ENCODE measurements around the gene PDE6B. TPM values are rescaled to one million over a fixed set of nuclear protein-coding genes. Genes with fewer than 3 reads are reported as not detected.

The PDE6B gene
- total RNA-seq, 5 donors from 2014 or later (not counting 1 experiment from before 2014, with no cell fraction given) = 14.2 to 21.7 (median 19.8) TPM

- no peak overlapping the region for H3K27ac Mint-ChIP-seq
These were observed 2.2 kb downstream of the PDE6B start for GRCh38 chr4:627347-628125.

DNA sequence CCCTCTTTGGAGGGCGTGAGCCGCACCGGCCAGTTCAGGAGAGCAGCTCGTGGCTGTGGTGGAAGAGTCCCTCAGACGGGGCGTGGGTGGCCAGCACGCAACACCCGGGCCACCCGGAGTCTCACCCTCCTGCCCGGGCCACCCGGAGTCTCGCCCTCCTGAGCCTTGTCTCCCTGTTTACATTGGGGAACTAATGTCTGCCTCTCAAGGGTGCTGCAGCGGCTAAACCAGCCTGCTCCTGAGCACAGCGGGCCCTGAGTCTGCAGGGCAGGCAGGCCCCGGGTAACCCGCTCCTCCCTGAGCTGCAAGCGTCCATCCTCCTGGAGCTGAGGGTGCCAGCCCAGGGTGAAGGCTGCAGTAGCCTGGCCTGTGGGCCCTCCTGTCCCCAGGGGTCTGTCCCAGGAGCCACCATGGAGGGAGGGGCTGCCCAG lies 3.0 kb downstream of the PDE6B start:
- H3K36me3 Mint-ChIP-seq = no peaks in the 10 kb centered on the region
- ATAC-seq (replicated peaks in 1 of 4) = no peak
- Histone ChIP-seq H3K9me3 (no peaks in the 10 kb centered on the region), H3K27me3 (replicated peaks in 1 of 2; ENCODE audit: control insufficient read depth in 2 of 2, extremely low read depth in 1 of 2, insufficient read depth in 2 of 2, low read length in 1 of 2) (peaks cover 0 to 53% of the 10 kb centered on the region in 2 experiments), H3K36me3 (ENCODE audit: control insufficient read depth in 2 of 2, extremely low read depth in 1 of 2, insufficient read depth in 1 of 2, low read length in 1 of 2) (no peaks in the 10 kb centered on the region), H3K4me3 (ENCODE audit: control insufficient read depth in 1 of 2, extremely low read depth in 1 of 2, low read length in 1 of 2) (no peak overlapping the region), H3K4me1 (ENCODE audit: control insufficient read depth in 1 of 2, extremely low read depth in 1 of 2, insufficient read depth in 2 of 2, low read length in 2 of 2) (no peaks in the 10 kb centered on the region), H3K27ac (ENCODE audit: low read length) (no peak overlapping the region)
- no peaks in the 10 kb centered on the region for H3K4me1 Mint-ChIP-seq
- no peak overlapping the region for H3K27ac Mint-ChIP-seq
- POLR2A ChIA-PET = no interaction called here
- no peak for DNase-seq
- WGBS (ENCODE audit: insufficient coverage) = 89% methylated on average over 17 of the region's 17 CpGs
- H3K9me3 Mint-ChIP-seq = peaks cover 3 to 12% (median 9%) of the 10 kb centered on the region in 3 donors
- H3K27me3 Mint-ChIP-seq = peaks cover 5 to 13% of the 10 kb centered on the region in 2 donors
- CTCF ChIA-PET = no interaction called here
- no peak overlapping the region for H3K4me3 Mint-ChIP-seq

More at GRCh38 chr4:627347-628125, 2.2 kb downstream of the PDE6B start:
- Mint-ChIP-seq H3K9me3 (peaks cover 3 to 12% (median 9%) of the 10 kb centered on the region in 3 donors), H3K36me3 (no peaks in the 10 kb centered on the region), H3K4me3 (no peak overlapping the region), H3K4me1 (no peaks in the 10 kb centered on the region), H3K27me3 (peaks cover 5 to 17% of the 10 kb centered on the region in 2 donors)
- POLR2A ChIA-PET = no interaction called here
- Histone ChIP-seq H3K4me1 (ENCODE audit: control insufficient read depth in 1 of 2, extremely low read depth in 1 of 2, insufficient read depth in 2 of 2, low read length in 2 of 2) (no peaks in the 10 kb centered on the region), H3K4me3 (ENCODE audit: control insufficient read depth in 1 of 2, extremely low read depth in 1 of 2, low read length in 1 of 2) (no peak overlapping the region), H3K27me3 (replicated peaks in 1 of 2; ENCODE audit: control insufficient read depth in 2 of 2, extremely low read depth in 1 of 2, insufficient read depth in 2 of 2, low read length in 1 of 2) (peaks cover 0 to 53% of the 10 kb centered on the region in 2 experiments), H3K36me3 (ENCODE audit: control insufficient read depth in 2 of 2, extremely low read depth in 1 of 2, insufficient read depth in 1 of 2, low read length in 1 of 2) (no peaks in the 10 kb centered on the region), H3K27ac (ENCODE audit: low read length) (no peak overlapping the region), H3K9me3 (no peaks in the 10 kb centered on the region)
- CTCF ChIA-PET = no interaction called here
- DNase-seq (no peak), ATAC-seq (replicated peaks in 1 of 4) (no peak)
- WGBS (ENCODE audit: insufficient coverage) = 81% methylated on average over 10 of the region's 15 CpGs

DNA sequence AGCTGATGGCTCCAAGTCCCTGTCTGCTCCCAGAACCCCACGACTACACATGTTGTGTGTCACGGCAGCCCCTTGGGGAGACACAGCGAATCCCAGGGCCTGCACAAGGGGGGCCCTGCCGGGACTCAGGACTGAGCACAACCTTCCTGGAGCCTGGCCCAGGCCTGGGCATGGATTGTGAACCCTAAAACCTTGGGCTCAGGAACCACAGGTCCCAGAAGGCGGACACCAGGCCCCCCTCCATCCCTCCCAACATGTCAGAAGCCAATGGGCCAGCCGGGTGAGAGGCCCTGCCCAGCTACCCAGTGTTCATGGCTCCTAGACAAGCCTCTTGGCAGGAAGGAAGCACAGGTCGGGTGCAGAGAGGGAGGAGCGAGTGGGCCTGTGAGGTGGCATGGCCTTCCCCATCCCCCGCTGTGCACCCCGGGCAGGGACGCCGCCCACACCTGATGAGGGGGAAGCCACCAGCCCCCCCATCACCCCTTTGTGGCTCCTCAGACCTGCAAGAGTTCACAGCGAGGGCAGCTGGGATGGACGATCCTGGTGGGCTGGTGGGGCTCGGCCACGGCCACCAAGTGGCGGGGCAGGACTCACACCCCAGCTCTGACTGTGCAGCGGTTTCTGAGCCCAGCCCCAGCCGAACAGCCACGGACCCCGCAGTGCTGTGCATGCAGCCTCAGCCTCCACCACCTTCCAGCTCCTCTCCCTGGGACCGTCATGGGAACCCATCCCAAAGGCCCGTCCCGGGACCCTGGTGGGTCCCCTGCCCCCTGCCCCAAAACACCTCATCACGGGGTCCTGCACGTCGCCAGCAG lies 3.7 kb downstream of the PDE6B start:
- H3K4me1 Mint-ChIP-seq = no peaks in the 10 kb centered on the region
- Histone ChIP-seq H3K36me3 (ENCODE audit: control insufficient read depth in 2 of 2, extremely low read depth in 1 of 2, insufficient read depth in 1 of 2, low read length in 1 of 2) (no peaks in the 10 kb centered on the region), H3K27ac (ENCODE audit: low read length) (no peak overlapping the region), H3K27me3 (replicated peaks in 1 of 2; ENCODE audit: control insufficient read depth in 2 of 2, extremely low read depth in 1 of 2, insufficient read depth in 2 of 2, low read length in 1 of 2) (peaks cover 0 to 52% of the 10 kb centered on the region in 2 experiments), H3K9me3 (no peaks in the 10 kb centered on the region), H3K4me3 (ENCODE audit: control insufficient read depth in 1 of 2, extremely low read depth in 1 of 2, low read length in 1 of 2) (no peak overlapping the region), H3K4me1 (ENCODE audit: control insufficient read depth in 1 of 2, extremely low read depth in 1 of 2, insufficient read depth in 2 of 2, low read length in 2 of 2) (no peaks in the 10 kb centered on the region)
- peaks cover 5 to 13% of the 10 kb centered on the region in 2 donors for H3K27me3 Mint-ChIP-seq
- no peaks in the 10 kb centered on the region for H3K36me3 Mint-ChIP-seq
- ATAC-seq (replicated peaks in 1 of 4) (no peak), DNase-seq (no peak)
- H3K9me3 Mint-ChIP-seq = peaks cover 3 to 12% (median 9%) of the 10 kb centered on the region in 3 donors
- no peak overlapping the region for H3K4me3 Mint-ChIP-seq
- ChIA-PET POLR2A (no interaction called here), CTCF (no interaction called here)
- H3K27ac Mint-ChIP-seq = no peak overlapping the region
- WGBS (ENCODE audit: insufficient coverage) = 86% methylated on average over 21 of the region's 27 CpGs

DNA sequence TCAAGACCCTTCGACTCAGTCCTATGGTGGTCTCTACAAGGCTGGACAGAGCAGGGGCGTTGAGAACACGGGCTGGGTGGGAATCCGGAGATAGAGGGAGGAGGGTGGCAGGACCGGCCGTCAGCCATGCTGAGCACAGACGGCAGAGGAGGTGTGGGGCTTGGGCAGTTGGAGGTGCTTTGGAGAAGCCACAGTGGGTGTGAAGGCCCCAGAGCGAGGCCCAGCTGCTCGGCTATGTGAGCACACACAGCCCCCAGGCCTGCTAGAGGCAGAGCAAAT lies 4.2 kb downstream of the PDE6B start:
- H3K4me1 Mint-ChIP-seq = no peaks in the 10 kb centered on the region
- DNase-seq = no peak
- Histone ChIP-seq H3K27ac (ENCODE audit: low read length) (no peak overlapping the region), H3K27me3 (replicated peaks in 1 of 2; ENCODE audit: control insufficient read depth in 2 of 2, extremely low read depth in 1 of 2, insufficient read depth in 2 of 2, low read length in 1 of 2) (peaks cover 0 to 49% of the 10 kb centered on the region in 2 experiments), H3K36me3 (ENCODE audit: control insufficient read depth in 2 of 2, extremely low read depth in 1 of 2, insufficient read depth in 1 of 2, low read length in 1 of 2) (no peaks in the 10 kb centered on the region), H3K9me3 (no peaks in the 10 kb centered on the region), H3K4me3 (ENCODE audit: control insufficient read depth in 1 of 2, extremely low read depth in 1 of 2, low read length in 1 of 2) (no peak overlapping the region), H3K4me1 (ENCODE audit: control insufficient read depth in 1 of 2, extremely low read depth in 1 of 2, insufficient read depth in 2 of 2, low read length in 2 of 2) (no peaks in the 10 kb centered on the region)
- H3K9me3 Mint-ChIP-seq = peaks cover 3 to 12% (median 9%) of the 10 kb centered on the region in 3 donors
- WGBS (ENCODE audit: insufficient coverage) = 91% methylated on average over 8 of the region's 9 CpGs
- H3K4me3 Mint-ChIP-seq = no peak overlapping the region
- no peak for ATAC-seq (replicated peaks in 1 of 4)
- ChIA-PET POLR2A (no interaction called here), CTCF (no interaction called here)
- no peak overlapping the region for H3K27ac Mint-ChIP-seq
- no peaks in the 10 kb centered on the region for H3K36me3 Mint-ChIP-seq
- peaks cover under 1 to 10% of the 10 kb centered on the region in 2 donors for H3K27me3 Mint-ChIP-seq

DNA sequence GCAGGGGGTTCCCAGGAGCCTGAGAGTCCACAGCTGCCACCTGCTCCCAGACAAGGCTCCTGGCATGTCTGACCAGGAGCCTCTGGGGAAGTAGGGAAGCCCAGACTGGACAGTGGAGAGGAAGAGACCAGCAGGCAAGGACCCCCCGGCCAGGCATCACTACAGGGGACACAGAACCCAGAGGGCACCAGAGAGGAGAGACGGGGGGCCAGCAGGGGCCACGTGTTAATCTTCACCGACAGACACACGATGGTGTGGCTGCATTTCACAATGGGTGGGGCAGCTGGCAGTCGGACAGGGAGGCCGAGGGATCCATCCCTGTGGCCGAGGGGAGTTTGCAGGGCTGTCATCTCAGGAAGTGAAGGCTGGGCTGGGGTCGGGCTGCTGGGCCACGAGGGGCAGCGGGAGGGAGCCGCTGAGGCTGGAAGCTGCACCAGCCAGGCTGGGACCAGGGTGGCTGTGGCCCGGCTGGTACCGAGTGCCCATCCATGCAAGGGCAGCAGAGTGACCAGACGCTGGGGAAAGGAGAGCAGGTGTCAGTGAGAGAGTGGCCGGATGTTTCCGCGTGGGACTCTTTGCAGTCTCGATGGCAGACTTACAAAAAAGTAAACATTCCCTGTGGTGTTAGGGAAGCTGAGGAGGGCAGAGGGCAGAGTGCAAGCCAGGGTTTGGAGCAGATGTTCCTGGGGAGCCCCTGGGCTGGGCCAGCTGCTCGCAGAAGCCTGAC lies 4.7 kb downstream of the PDE6B start:
- Histone ChIP-seq H3K36me3 (ENCODE audit: control insufficient read depth in 2 of 2, extremely low read depth in 1 of 2, insufficient read depth in 1 of 2, low read length in 1 of 2) (no peaks in the 10 kb centered on the region), H3K9me3 (no peaks in the 10 kb centered on the region), H3K27ac (ENCODE audit: low read length) (no peak overlapping the region), H3K4me3 (ENCODE audit: control insufficient read depth in 1 of 2, extremely low read depth in 1 of 2, low read length in 1 of 2) (no peak overlapping the region), H3K4me1 (ENCODE audit: control insufficient read depth in 1 of 2, extremely low read depth in 1 of 2, insufficient read depth in 2 of 2, low read length in 2 of 2) (no peaks in the 10 kb centered on the region), H3K27me3 (replicated peaks in 1 of 2; ENCODE audit: control insufficient read depth in 2 of 2, extremely low read depth in 1 of 2, insufficient read depth in 2 of 2, low read length in 1 of 2) (peaks cover 0 to 45% of the 10 kb centered on the region in 2 experiments)
- H3K4me3 Mint-ChIP-seq = no peak overlapping the region
- DNase-seq (no peak), ATAC-seq (replicated peaks in 1 of 4) (no peak)
- peaks cover 0 to 9% of the 10 kb centered on the region in 2 donors for H3K27me3 Mint-ChIP-seq
- no peak overlapping the region for H3K27ac Mint-ChIP-seq
- POLR2A ChIA-PET = no interaction called here
- H3K4me1 Mint-ChIP-seq = no peaks in the 10 kb centered on the region
- H3K9me3 Mint-ChIP-seq = peaks cover 3 to 12% (median 9%) of the 10 kb centered on the region in 3 donors
- WGBS (ENCODE audit: insufficient coverage) = 77% methylated on average over 20 of the region's 20 CpGs
- CTCF ChIA-PET = no interaction called here
- no peaks in the 10 kb centered on the region for H3K36me3 Mint-ChIP-seq

DNA sequence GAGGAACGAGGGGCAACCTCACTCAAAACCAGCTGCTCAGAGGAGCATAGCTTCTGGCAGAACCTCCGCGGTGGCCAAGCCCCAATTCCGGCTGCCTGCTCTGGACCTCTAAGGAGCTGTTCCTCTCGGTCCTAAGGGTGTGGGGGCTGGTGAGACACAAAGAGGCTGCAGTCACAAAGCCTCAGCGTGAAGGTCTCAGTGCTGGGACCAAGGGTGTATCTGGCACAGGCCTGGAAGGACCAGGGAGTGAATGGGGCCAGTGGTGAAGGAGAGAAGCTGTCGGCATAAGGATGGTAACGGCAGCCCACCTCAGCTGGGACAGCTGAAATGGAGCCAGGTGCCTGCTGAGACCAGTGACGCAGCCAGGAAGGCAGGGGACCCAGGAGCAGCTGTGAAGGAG lies 5.3 kb downstream of the PDE6B start:
- H3K27ac ChIP-seq (ENCODE audit: low read length) = no peak overlapping the region
- H3K27me3 ChIP-seq (replicated peaks in 1 of 2; ENCODE audit: control insufficient read depth in 2 of 2, extremely low read depth in 1 of 2, insufficient read depth in 2 of 2, low read length in 1 of 2) = peaks cover 0 to 41% of the 10 kb centered on the region in 2 experiments
- no peaks in the 10 kb centered on the region for H3K36me3 Mint-ChIP-seq
- DNase-seq (no peak), ATAC-seq (replicated peaks in 1 of 4) (no peak)
- no peaks in the 10 kb centered on the region for H3K4me1 ChIP-seq (ENCODE audit: control insufficient read depth in 1 of 2, extremely low read depth in 1 of 2, insufficient read depth in 2 of 2, low read length in 2 of 2)
- no peaks in the 10 kb centered on the region for H3K36me3 ChIP-seq (ENCODE audit: control insufficient read depth in 2 of 2, extremely low read depth in 1 of 2, insufficient read depth in 1 of 2, low read length in 1 of 2)
- peaks cover 0 to 7% of the 10 kb centered on the region in 2 donors for H3K27me3 Mint-ChIP-seq
- H3K9me3 ChIP-seq = no peaks in the 10 kb centered on the region
- H3K4me3 ChIP-seq (ENCODE audit: control insufficient read depth in 1 of 2, extremely low read depth in 1 of 2, low read length in 1 of 2) = no peak overlapping the region
- H3K4me3 Mint-ChIP-seq = no peak overlapping the region
- peaks cover 3 to 12% (median 9%) of the 10 kb centered on the region in 3 donors for H3K9me3 Mint-ChIP-seq
- no peaks in the 10 kb centered on the region for H3K4me1 Mint-ChIP-seq
- H3K27ac Mint-ChIP-seq = no peak overlapping the region
- ChIA-PET POLR2A (no interaction called here), CTCF (no interaction called here)
- WGBS (ENCODE audit: insufficient coverage) = 76% methylated on average over 9 of the region's 9 CpGs

Measured in T-cell (primary cell).